A204.1 (cell line): ENCODE data around the gene GFRA4.

Experiments used
- FAIRE-seq: peaks from 2 replicates; lab custom pipeline; 2012; peaks lifted over from hg19 to GRCh38; lab: Jason Lieb, UNC

GFRA4 gene

GRCh38 chr20:3614466-3614865 lies 48.7 kb downstream of the GFRA4 start:
- FAIRE-seq, result no peak

DNA sequence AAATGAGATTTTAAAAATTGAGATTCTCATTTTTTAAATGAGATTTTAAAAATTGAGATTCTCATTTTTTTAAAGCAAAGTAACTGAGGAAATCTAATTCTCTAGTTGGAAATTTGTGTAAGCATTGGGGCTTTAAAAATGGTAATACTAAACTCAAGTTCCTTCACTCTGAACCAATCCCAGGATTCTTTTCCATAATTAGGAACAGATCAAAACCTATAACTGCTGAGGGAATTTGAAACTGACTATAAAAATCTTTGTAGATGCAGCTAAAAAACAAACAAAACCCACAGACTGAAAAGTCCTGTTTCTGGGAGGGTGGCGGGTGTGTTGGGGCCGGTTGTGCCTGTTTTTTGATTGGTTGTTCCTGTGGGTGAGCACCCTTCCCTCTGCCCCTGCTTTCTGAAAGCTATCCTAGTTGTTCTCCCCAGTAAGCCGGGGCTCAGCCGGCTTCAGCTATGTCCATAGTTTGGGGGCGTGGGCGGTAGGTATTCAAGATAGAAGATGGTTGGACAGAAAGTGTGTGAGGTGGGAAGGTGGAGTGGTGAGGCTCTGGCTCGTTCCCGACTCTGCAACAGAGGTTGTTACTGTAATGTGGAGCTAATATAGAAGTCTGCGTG lies 49.3 kb downstream of the GFRA4 start:
- no peak for FAIRE-seq

GRCh38 chr20:3612795-3613572 lies 50.2 kb downstream of the GFRA4 start:
- no peak for FAIRE-seq

GRCh38 chr20:3611901-3612300 lies 51.3 kb downstream of the GFRA4 start:
- no peak for FAIRE-seq
